BLaER1 treated with 17β-estradiol and CSF1 and Interleukin-3, amounts not matched to agents 10 nM and 100 nM (cell line): ENCODE measurements around the gene RND1.

ENCODE experiments used
- H3K27ac ChIP-seq, 11 experiments: shearing (Covaris generic); formaldehyde crosslinking; 2 replicates each; pipeline ENCODE4 v1.8.1; 2022
- H3K27me3 ChIP-seq, 11 experiments: shearing (Covaris generic); formaldehyde crosslinking; 2 replicates each; pipeline ENCODE4 v1.8.1; 2022
- H3K36me3 ChIP-seq, 11 experiments: shearing (Covaris generic); formaldehyde crosslinking; 2 replicates each; pipeline ENCODE4 v1.8.1; 2022
- H3K4me1 ChIP-seq, 10 experiments: shearing (Covaris generic); formaldehyde crosslinking; 2 replicates each; pipeline ENCODE4 v1.8.1; 2022
- H3K4me2 ChIP-seq, 11 experiments: shearing (Covaris generic); formaldehyde crosslinking; 2 replicates each; pipeline ENCODE4 v1.8.1; 2022
- H3K4me3 ChIP-seq, 10 experiments: shearing (Covaris generic); formaldehyde crosslinking; 2 replicates each; pipeline ENCODE4 v1.8.1; 2022
- H3K9ac ChIP-seq, 11 experiments: shearing (Covaris generic); formaldehyde crosslinking; 2 replicates each; pipeline ENCODE4 v1.8.1; 2022
- H3K9me3 ChIP-seq, 11 experiments: shearing (Covaris generic); formaldehyde crosslinking; replicated peaks in 1 of 11; 2 replicates each; pipeline ENCODE4 v1.8.1; 2022
- H4K20me1 ChIP-seq, 11 experiments: shearing (Covaris generic); formaldehyde crosslinking; 2 replicates each; pipeline ENCODE4 v1.8.1; 2022
- Cebpa-rat ChIP-seq, 11 experiments: shearing (Covaris generic); IDR thresholded peaks; 2 replicates each; pipeline ENCODE4 v1.8.1; 2022

The RND1 gene

DNA sequence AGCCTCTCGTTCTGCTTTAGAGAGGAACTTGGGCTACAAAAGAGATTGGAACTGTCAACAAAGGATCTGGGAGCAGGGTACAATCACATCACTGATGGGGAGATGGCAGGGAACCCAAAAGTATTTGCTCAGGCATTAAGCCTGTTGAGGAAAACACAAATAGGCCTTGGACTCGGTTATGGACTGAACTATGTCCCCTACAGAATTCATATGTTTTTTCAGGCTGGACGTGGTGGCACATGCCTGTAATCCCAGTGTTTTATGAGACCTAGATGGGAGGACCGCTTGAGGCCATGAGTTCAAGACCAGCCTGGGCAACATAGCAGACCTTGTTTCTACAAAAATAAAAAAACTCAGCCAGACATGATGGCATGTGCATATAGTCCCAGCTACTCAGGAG lies 27.6 kb downstream of the RND1 start:
- H3K9ac ChIP-seq: no peak overlapping the region
- H3K4me3 ChIP-seq: no peak overlapping the region
- H3K4me1 ChIP-seq: no peaks in the 10 kb centered on the region
- peaks cover 0 to 86% (median 46%) of the 10 kb centered on the region in 11 experiments; a peak in 16 of 22 replicates for H4K20me1 ChIP-seq
- H3K27me3 ChIP-seq: no peaks in the 10 kb centered on the region
- no peak for TF ChIP-seq Cebpa-rat (IDR thresholded peaks at IDR 0.05)
- H3K9me3 ChIP-seq: no peaks in the 10 kb centered on the region
- H3K27ac ChIP-seq: no peak overlapping the region
- no peak overlapping the region for H3K4me2 ChIP-seq
- peaks cover 84 to 94% (median 88%) of the 10 kb centered on the region in 11 experiments for H3K36me3 ChIP-seq

DNA sequence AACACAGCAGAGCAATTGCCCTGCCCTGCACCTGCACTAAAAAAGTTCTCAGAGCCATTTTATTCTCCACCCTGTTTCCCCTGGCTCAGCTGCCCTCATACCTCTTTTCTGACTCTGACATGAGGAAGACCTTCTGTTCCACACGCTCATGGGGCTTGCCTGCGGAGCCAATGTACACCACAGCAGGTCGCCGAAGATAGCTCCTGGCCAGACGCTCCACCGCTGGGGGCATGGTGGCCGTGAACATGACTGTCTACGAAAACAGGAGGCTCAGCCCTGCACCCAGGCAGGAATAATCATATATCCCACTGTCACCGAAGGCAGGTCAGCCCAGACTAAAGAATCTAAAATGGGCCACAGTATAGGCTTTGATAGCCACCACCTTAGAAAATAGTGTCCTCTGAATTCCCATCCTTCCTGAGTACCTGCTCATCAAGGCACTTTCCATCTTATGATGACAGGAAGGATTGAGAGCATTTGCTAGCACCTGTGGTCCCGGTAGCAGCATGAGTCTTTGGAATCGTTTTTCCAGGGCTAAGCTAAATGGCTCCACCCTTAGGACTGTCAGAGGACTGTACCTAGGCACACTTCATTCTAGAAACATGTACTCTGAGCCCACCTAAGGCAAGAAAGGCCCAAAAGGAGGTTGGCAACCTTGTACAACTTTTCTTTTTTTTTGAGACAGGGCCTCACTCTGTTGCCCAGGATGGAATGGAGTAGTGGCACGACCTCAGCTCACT lies 33.2 kb downstream of the RND1 start:
- no peaks in the 10 kb centered on the region for H3K9me3 ChIP-seq
- H3K4me1 ChIP-seq: no peaks in the 10 kb centered on the region; a peak in 1 of 20 replicates

DNA sequence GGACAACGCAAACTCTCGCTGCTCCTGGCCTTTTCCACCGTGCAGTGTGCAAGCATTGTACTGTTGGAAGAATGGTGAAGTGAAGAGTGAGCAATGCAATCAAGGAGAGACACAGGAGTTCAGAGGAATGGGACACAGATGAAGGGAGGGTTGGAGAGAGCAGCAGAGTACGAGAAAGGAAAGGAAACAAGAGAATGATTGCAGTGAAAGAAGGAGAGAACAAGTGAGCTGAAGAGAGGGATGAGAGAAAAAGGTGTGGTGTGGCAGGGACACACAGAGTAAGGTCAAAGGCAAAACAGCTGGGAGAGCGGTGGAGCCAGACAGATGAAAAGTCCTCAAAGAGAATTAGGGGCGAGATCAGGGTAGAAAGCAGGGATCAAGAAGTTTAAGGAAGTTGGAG lies 34.4 kb downstream of the RND1 start:
- no peak for TF ChIP-seq Cebpa-rat (IDR thresholded peaks at IDR 0.05)
- H3K4me2 ChIP-seq: no peak overlapping the region
- no peaks in the 10 kb centered on the region; a peak in 1 of 20 replicates for H3K4me1 ChIP-seq
- 0 out of 22 replicates have a peak overlapping the region, but pooled peaks of 1 of the 11 experiments have one; percentile 22 for H3K9ac ChIP-seq
- H3K9me3 ChIP-seq: no peaks in the 10 kb centered on the region
- H3K4me3 ChIP-seq: no peak overlapping the region
- H3K27ac ChIP-seq: no peak overlapping the region
- peaks cover 36 to 100% (median 87%) of the 10 kb centered on the region in 11 experiments for H4K20me1 ChIP-seq
- H3K27me3 ChIP-seq: no peaks in the 10 kb centered on the region
- peaks cover 100% of the 10 kb centered on the region in 11 experiments for H3K36me3 ChIP-seq

More for the DNA sequence above, 33.2 kb downstream of the RND1 start:
- Histone ChIP-seq H3K4me2 (no peak overlapping the region), H3K9ac (0 out of 22 replicates have a peak overlapping the region, but pooled peaks of 1 of the 11 experiments have one; percentile 5), H3K27me3 (no peaks in the 10 kb centered on the region), H3K36me3 (peaks cover 100% of the 10 kb centered on the region in 11 experiments), H3K27ac (no peak overlapping the region), H4K20me1 (peaks cover 33 to 100% (median 85%) of the 10 kb centered on the region in 11 experiments), H3K4me3 (no peak overlapping the region)
- no peak for TF ChIP-seq Cebpa-rat (IDR thresholded peaks at IDR 0.05)

DNA sequence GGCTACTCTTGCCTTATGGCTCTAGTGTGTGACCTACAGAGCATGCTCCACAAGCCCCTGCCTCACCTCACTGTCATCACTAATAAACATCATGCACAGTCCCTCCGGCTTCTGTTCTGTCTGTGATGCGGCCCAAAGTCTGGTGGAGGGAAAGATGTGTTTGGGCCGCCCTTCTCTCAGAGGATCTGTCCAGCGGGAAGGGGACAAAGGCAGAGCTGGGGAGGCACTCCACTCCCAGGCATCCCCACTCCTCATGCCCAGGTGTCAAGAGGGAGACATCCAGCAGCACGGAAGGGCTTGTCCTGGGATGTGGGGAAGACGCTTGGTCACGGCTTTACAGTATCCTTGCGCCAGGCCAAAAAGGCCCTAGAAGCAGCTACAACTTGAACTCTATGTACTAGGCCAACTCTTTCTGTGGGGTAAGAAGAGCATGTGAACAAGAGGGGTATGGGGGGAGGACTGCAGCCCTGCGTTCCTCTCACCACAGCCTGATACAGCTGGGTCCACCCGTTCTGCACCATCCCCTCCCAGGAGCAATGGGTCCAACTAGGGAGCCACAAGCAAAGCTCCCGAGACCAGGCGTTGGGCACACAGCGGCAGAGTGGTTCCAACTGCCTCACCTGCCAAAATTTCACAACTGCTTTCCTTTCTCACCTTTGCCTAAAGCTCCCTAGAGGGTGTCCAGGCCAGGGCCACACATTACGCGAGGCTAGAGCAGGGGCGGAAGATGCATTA lies 36.7 kb downstream of the RND1 start:
- H3K36me3 ChIP-seq: peaks cover 94 to 100% (median 100%) of the 10 kb centered on the region in 11 experiments
- no peak overlapping the region for H3K4me2 ChIP-seq
- no peaks in the 10 kb centered on the region for H3K27me3 ChIP-seq
- H3K4me1 ChIP-seq: no peaks in the 10 kb centered on the region; a peak in 1 of 20 replicates
- peaks cover 36 to 98% (median 87%) of the 10 kb centered on the region in 11 experiments for H4K20me1 ChIP-seq
- no peak for TF ChIP-seq Cebpa-rat (IDR thresholded peaks at IDR 0.05)
- no peak overlapping the region for H3K9ac ChIP-seq
- no peaks in the 10 kb centered on the region for H3K9me3 ChIP-seq
- H3K27ac ChIP-seq: no peak overlapping the region
- H3K4me3 ChIP-seq: no peak overlapping the region

DNA sequence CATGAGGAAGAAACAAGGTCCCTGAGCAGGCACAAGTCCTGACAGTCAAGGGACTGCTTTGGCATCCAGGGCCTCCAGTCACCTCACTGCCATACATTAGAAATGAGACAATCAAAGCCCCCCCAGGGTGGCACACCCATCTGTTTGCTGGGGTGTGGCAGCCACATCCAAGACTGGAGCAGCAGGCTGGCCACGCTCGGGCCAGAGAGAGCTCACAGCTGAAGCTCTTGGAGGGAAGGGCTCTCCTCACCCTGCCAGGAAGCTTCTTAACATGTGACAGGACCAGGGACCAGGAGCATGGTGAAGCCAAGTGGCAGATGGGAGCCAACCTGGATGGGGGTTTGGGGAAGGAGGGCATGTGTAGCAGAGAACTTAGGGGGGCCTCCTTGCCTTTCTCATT lies 37.4 kb downstream of the RND1 start:
- H3K9me3 ChIP-seq: no peaks in the 10 kb centered on the region
- H3K4me1 ChIP-seq: no peaks in the 10 kb centered on the region; a peak in 1 of 20 replicates
- peaks cover 94 to 100% (median 100%) of the 10 kb centered on the region in 11 experiments for H3K36me3 ChIP-seq
- TF ChIP-seq Cebpa-rat (IDR thresholded peaks at IDR 0.05): no peak
- H3K9ac ChIP-seq: no peak overlapping the region
- no peaks in the 10 kb centered on the region for H3K27me3 ChIP-seq
- peaks cover 36 to 100% (median 87%) of the 10 kb centered on the region in 11 experiments for H4K20me1 ChIP-seq
- no peak overlapping the region for H3K4me2 ChIP-seq
- H3K27ac ChIP-seq: no peak overlapping the region
- no peak overlapping the region for H3K4me3 ChIP-seq

DNA sequence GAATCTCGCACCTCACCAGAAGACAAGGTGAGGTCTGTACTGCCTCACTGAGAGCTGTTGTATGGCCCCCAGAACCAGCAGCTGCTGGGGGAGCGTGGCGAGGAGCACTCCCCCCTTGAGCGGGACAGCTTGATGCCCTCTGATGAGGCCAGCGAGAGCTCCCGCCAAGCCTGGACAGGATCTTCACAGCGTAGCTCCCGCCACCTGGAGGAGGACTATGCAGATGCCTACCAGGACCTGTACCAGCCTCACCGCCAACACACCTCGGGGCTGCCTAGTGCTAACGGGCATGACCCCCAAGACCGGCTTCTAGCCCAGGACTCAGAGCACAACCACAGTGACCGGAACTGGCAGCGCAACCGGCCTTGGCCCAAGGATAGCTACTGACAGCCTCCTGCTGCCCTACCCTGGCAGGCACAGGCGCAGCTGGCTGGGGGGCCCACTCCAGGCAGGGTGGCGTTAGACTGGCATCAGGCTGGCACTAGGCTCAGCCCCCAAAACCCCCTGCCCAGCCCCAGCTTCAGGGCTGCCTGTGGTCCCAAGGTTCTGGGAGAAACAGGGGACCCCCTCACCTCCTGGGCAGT lies 38.1 kb downstream of the RND1 start:
- no peak for TF ChIP-seq Cebpa-rat (IDR thresholded peaks at IDR 0.05)
- Histone ChIP-seq H3K27ac (no peak overlapping the region), H3K4me3 (no peak overlapping the region), H3K9ac (no peak overlapping the region), H3K27me3 (no peaks in the 10 kb centered on the region), H3K4me2 (no peak overlapping the region), H3K4me1 (no peaks in the 10 kb centered on the region; a peak in 1 of 20 replicates), H3K36me3 (peaks cover 90 to 100% (median 97%) of the 10 kb centered on the region in 11 experiments), H3K9me3 (no peaks in the 10 kb centered on the region), H4K20me1 (peaks cover 36 to 100% (median 86%) of the 10 kb centered on the region in 11 experiments)

DNA sequence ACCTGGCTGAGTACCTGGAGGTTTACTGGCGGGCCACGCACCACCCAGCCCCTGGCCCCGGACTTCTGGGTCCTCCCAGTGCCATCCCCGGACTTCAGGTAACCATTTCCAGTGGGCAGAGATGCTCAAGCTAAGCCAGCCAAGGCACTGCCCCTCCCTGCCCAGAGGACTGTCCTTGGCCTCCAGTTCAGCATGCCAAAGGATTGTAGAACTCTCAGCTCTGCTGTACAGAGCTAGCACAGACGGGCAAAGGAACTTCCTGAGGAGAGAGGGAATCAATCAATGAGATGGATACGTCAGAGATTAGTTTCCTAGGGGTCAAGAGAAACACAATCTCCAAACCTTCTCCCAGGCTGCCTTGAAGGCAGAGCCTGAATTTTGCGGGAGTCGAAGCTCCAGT lies 38.6 kb downstream of the RND1 start:
- peaks cover 84 to 100% (median 91%) of the 10 kb centered on the region in 11 experiments for H3K36me3 ChIP-seq
- H3K4me1 ChIP-seq: peaks cover 0 to under 1% (median 0%) of the 10 kb centered on the region in 10 experiments; a peak in 1 of 20 replicates
- no peak overlapping the region for H3K27ac ChIP-seq
- peaks cover 36 to 100% (median 85%) of the 10 kb centered on the region in 11 experiments for H4K20me1 ChIP-seq
- H3K9ac ChIP-seq: no peak overlapping the region
- no peaks in the 10 kb centered on the region for H3K9me3 ChIP-seq
- no peak overlapping the region for H3K4me2 ChIP-seq
- no peaks in the 10 kb centered on the region for H3K27me3 ChIP-seq
- no peak overlapping the region for H3K4me3 ChIP-seq
- no peak for TF ChIP-seq Cebpa-rat (IDR thresholded peaks at IDR 0.05)

DNA sequence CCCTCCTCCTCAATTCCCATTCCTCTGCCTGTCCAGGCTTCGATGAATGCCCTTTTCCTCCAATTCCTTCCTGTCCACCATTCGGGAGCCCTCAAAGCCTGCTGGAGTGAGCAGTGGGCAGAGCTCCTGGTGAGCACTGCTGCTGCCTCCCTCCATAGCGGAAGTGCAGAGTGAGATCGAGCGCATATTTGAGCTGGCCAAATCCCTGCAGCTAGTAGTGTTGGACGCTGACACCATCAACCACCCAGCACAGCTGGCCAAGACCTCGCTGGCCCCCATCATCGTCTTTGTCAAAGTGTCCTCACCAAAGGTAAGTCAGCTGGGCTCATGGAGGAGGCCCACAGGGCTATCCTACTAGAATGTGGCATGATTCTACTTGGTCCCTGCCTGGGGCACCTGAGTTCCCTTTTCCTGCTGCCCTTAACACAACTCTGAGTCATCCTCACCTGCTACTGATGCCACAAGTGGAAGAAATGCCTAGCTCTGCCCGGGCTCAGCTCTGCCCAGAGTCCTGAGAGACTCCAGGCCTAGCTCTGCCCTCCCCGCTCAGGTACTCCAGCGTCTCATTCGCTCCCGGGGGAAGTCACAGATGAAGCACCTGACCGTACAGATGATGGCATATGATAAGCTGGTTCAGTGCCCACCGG lies 39.3 kb downstream of the RND1 start:
- no peak overlapping the region for H3K9ac ChIP-seq
- H3K27me3 ChIP-seq: no peaks in the 10 kb centered on the region
- no peak for TF ChIP-seq Cebpa-rat (IDR thresholded peaks at IDR 0.05)
- H3K9me3 ChIP-seq: no peaks in the 10 kb centered on the region
- no peak overlapping the region for H3K4me2 ChIP-seq
- peaks cover 77 to 99% (median 84%) of the 10 kb centered on the region in 11 experiments for H3K36me3 ChIP-seq
- no peak overlapping the region for H3K27ac ChIP-seq
- H3K4me3 ChIP-seq: no peak overlapping the region
- H3K4me1 ChIP-seq: peaks cover 0 to 5% (median 0%) of the 10 kb centered on the region in 10 experiments; a peak in 1 of 20 replicates
- H4K20me1 ChIP-seq: peaks cover 36 to 100% (median 78%) of the 10 kb centered on the region in 11 experiments
